SU-DHL-6 (cell line): Measurements from ENCODE around the gene C12orf43.

Experiments
- CTCF ChIP-seq: fragments of 200-600 bp; sonication (generic); IDR thresholded peaks from one replicate; pipeline ENCODE4 v1.5.1; 2017; ENCODE audit warnings: antibody characterized with exemption, mild to moderate bottlenecking, low read length, moderate library complexity; ENCODE audit not compliant: insufficient read depth, poor library complexity, severe bottlenecking
- EZH2phosphoT487 ChIP-seq: fragments of 200-600 bp; sonication (generic), shearing (Covaris generic); conservative IDR thresholded peaks from 2 replicates; pipeline ENCODE4 v1.6.1; 2018; ENCODE audit warnings: mild to moderate bottlenecking, antibody characterized with exemption, low read length, moderate library complexity, mixed read lengths

GRCh38 chr12:120997448-120997847, 18.8 kb downstream of the C12orf43 start:
- no peak for TF ChIP-seq CTCF
- TF ChIP-seq EZH2phosphoT487, result no peak
